IMR-90 (cell line): Measurements from ENCODE around the gene GNG12.

Experiments
- BHLHE40 ChIP-seq: fragments of 150-350 bp; IDR thresholded peaks from 2 replicates; pipeline ENCODE4 v1.6.1; 2016; ENCODE audit warnings: mild to moderate bottlenecking, low read depth, low read length
- CTCF ChIP-seq: conservative IDR thresholded peaks from 2 replicates; pipeline ENCODE4 v1.5.1; 2012; ENCODE audit warnings: mild to moderate bottlenecking, low read depth, low read length, improper control_type of control experiment
- FOS ChIP-seq: fragments of 150-350 bp; IDR thresholded peaks from 2 replicates; pipeline ENCODE4 v1.6.1; 2016; ENCODE audit warnings: low read depth, low read length
- MAZ ChIP-seq: IDR thresholded peaks from 2 replicates; pipeline ENCODE4 v1.6.1; 2012; ENCODE audit warnings: low read depth, mild to moderate bottlenecking, low read length, improper control_type of control experiment, moderate library complexity, borderline replicate concordance
- MXI1 ChIP-seq: IDR thresholded peaks from 2 replicates; pipeline ENCODE4 v1.6.1; 2012; ENCODE audit warnings: low read depth, mild to moderate bottlenecking, low read length, moderate library complexity, borderline replicate concordance
- POLR2A ChIP-seq: IDR thresholded peaks from 2 replicates; pipeline ENCODE4 v1.6.1; 2012; ENCODE audit warnings: mild to moderate bottlenecking, low read depth, low read length
- RAD21 ChIP-seq: IDR thresholded peaks from 2 replicates; pipeline ENCODE4 v1.6.1; 2012; ENCODE audit warnings: low read length, improper control_type of control experiment

DNA sequence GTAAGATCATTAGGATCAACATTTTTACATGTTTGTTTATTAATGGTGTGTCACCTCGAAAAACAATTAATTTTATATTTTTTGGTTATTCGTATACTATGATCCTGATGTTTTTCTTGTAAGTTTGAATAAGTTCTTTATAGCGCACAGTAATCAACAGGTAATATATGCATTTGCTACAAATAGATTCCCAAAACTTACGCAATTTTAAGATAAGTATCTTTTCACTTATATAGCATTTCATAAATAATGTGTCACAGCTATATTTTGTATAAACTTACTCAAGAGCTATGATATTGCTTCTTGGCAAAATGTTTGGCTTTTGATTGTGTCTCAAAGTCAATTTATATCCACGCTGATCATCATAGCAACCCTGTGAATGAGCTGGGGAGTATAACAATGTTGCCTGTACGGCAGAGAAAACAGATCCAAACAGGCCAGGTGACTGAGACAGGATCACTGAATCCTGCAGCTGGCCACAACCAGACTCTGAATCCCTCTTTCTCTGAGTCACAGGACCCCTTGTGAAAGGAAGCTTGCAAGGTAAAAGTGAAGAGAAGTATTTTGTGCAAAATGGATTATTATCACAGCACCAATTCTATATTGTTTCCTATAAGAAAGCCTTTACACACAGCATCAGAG is 48.6 kb downstream of the GNG12 start:
- TF ChIP-seq MXI1 (no peak), CTCF (no peak), POLR2A (no peak), RAD21 (no peak), BHLHE40 (no peak), MAZ (no peak), FOS (no peak)
